HG03196 (cell line): ENCODE results near the gene ZMYND10.

ENCODE experiments used
- ATAC-seq: cut with Tn5 transposase; IDR thresholded peaks from one replicate; pipeline ENCODE4 v1.9.1; 2021; ENCODE audit not compliant: unreplicated experiment

Gene ZMYND10

DNA sequence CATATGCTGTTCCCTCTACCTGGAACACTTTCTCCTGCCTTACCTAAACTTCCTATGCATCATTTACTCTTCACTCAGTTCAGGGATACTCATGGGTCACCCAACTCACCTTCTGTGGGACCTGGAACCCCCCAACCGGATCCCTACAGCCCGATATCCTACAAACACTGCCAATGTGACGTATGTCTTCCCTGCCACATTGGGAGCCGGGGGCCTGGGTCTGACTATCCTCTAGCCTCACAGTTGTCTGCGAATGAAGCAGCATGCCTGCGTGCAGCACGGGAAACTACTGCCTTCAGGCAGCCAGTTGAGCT lies 4.6 kb upstream of the ZMYND10 start:
- no peak for ATAC-seq

DNA sequence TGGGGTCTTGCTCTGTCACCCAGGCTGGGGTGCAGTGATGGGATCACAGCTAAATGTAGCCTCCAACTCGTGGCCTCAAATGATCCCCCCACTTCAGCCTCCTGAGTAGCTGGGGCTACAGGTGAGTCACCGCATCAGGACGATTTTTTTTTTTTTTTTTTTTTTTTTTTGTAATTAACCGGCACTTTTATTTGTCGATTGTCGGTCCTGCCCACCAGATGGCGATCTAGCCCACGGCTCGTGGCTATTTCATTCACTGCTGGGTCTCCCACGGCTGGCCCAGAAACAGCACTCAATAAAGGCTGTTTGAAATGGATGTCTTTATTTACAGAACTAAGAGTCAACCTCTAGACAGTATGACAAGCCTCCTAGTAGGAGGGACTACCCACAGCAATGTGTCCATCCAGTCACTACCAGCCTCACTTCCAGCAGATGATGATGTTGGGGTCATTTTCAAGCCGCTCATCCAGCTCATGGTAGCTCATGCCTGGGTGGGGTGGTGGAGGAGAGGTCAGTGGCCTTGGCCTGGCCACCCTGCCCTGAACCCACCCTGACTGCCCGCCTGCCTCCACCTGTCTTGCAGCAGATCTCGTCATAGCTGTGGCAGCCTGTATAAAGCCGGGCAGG lies 1.8 kb upstream of the ZMYND10 start:
- no peak for ATAC-seq

- no peak for ATAC-seq
Measured at GRCh38 chr3:50345008-50345407, 524 bp downstream of the ZMYND10 start.

- ATAC-seq = no peak
Measured at GRCh38 chr3:50342813-50343633, 2.5 kb downstream of the ZMYND10 start.

DNA sequence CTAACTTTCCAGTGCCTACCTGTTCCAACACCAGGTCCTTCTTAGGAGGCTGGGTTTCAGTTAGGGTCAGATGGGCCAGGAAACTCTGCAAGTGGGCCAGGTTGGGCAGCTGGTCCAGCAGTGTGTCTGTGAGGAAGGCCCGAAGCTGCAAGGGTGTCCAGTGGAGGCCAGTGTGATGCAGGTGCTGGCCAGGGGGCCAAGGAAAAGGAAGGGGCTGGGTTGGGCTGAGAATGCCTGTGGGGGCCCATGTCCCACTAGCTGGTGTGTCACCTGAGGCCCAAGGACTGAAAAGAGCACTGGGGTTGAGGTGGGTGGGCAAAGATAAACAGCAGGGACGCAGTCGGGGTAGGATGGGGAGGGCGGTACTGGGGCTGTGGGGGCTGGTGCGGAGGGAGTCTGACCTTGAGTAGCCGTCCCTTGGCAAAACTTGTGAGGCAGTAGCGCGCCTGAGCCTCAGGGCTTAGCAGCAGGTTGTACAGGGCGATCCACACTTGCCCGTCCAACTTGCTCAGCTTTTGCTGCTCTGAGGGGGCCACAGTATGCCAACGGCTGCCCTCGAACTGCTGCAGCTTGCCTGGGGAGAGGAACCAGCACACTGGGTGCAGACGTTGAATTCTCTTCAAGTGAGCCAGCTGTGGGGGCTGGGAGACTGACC lies 3.4 kb downstream of the ZMYND10 start:
- no peak for ATAC-seq

DNA sequence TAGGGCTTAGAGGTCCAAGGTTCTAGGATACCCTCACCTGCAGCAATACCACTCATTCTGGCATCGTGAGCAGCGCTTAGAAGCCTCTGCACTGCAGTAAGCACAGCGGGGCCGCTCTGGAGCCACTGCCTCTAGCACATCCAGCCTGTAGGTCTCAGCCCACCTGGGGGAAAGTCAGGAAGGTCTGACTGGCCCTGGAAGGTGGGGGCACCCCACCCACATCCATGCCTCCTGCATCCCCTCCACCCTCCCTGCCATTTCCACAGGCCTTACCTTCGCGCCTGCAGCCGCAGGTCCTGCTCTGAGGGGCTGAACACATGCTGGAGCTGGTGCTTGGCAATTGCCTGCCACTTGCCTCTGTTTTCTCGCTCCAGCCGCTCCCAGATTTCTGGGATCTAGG lies 4.0 kb downstream of the ZMYND10 start:
- ATAC-seq = no peak

DNA sequence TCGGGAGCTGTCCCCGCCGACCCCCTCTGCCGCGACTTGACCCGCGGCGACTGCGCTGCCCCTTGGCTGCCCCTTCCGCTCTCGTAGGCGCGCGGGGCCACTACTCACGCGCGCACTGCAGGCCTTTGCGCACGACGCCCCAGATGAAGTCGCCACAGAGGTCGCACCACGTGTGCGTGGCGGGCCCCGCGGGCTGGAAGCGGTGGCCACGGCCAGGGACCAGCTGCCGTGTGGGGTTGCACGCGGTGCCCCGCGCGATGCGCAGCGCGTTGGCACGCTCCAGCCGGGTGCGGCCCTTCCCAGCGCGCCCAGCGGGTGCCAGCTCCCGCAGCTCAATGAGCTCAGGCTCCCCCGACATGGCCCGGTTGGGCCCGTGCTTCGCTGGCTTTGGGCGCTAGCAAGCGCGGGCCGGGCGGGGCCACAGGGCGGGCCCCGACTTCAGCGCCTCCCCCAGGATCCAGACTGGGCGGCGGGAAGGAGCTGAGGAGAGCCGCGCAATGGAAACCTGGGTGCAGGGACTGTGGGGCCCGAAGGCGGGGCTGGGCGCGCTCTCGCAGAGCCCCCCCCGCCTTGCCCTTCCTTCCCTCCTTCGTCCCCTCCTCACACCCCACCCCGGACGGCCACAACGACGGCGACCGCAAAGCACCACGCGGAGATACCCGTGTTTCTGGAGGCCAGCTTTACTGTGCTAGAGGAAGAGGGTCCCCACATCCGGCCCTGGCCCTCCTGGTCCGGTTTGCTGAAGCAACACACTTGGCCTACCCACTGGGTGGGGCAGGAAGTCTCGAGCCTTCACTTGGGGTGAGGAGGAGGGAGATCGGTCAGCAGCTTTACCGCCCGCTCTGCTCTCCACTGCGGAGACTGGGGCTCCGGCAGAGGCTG lies 4.8 kb downstream of the ZMYND10 start, which contains the start of gene RASSF1:
Gene RASSF1, minus strand, starts transcription at position 389 of the 882 bp plus-strand sequence. Its CDS starts 31 bp downstream, at position 358.
- ATAC-seq = no peak

DNA sequence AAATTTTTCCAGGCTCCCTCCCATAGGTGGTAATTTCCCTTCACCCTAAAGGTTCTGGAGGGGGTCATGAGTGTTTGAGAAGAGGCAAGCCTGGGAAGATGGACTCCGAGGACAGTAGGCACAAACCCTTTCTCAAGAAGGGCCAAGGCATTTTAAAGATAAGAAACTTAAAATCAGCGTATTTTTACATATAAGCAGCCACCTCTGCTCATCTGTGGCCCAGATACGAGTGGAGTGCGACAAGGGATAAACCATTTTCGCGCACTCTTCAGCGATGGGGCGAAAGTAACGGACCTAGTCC lies 5.4 kb downstream of the ZMYND10 start:
- no peak for ATAC-seq

- ATAC-seq = no peak
Measured at GRCh38 chr3:50339485-50340146, 5.9 kb downstream of the ZMYND10 start.

GRCh38 chr3:50338965-50339364 lies 6.6 kb downstream of the ZMYND10 start:
- no peak for ATAC-seq

DNA sequence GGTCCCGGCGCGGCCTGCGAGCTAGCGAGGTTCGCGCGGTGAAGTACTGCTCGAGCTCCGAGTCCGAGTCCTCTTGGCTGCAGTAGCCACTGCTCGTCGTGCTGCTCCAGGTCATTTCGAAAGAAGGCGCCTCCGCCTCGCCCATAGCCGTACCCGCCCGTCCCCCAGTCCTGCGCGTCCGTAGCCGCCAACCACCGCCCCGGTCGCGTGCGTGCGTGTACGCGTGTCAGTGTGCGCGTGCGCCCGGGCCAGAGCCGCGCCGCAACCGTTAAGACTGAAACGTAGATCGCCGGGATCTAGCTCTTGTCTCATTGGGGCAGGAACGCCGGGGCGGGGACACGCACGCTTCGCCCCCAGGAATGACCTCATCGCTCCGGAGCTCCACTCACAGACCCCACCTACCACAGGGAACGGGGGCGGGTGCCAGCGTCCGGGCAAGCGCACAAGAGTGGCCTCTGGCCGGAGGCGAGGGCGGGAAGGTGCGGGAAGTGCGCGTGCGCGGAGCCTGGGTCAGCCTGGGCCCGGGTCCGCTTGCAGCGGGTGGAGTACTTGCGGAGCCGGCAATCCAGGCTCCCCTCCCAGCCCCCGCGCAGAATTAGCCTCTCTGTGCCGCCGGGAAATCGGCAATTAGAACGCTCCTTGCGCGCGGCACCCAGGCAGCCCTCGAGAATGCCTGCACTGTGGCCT lies 8.2 kb downstream of the ZMYND10 start:
- ATAC-seq = peak; percentile 77

GRCh38 chr3:50336452-50337174 lies 8.9 kb downstream of the ZMYND10 start:
- ATAC-seq = peak; percentile 30

GRCh38 chr3:50334339-50335075 lies 11.0 kb downstream of the ZMYND10 start:
- no peak for ATAC-seq

GRCh38 chr3:50333744-50334328 lies 11.7 kb downstream of the ZMYND10 start:
- ATAC-seq = no peak

- ATAC-seq = no peak
Measured at GRCh38 chr3:50331364-50331907, 14.1 kb downstream of the ZMYND10 start.

DNA sequence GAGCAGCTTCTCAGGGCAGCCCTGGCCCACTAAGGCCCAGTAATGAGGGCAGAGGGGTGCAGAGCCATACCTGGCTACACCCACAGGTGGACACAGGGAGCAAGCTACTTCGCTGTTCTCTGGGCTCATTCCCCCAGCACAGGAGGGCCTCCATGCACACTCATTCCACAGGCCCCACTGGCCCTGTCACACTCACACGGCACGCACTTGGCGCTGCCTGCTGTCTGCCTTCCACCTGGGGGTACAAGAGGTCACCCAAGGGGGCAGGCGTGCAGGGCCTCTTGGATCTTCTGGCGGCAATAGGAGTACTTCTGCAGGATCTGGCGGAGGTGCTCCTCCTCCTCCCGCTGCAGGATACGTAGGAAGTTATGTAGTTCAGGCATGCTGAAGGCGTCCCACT lies 15.2 kb downstream of the ZMYND10 start:
- ATAC-seq = no peak

- peak; percentile 77 for ATAC-seq
Measured at GRCh38 chr3:50327943-50328691, 17.4 kb downstream of the ZMYND10 start, which contains the start of gene TUSC2. Gene TUSC2 (minus strand): TSS chr3:50328223. CDS start chr3:50328099, 124 bp downstream.
